Breast epithelium (tissue), 3 donors: ENCODE data around the gene LUC7L.

Experiments
- CTCF ChIP-seq, 3 donors: fragments of 450-650 bp; IDR thresholded peaks; one replicate each; pipeline ENCODE4 v1.5.1; 2016 to 2017; ENCODE audit warnings: antibody characterized with exemption in 3 of 3, mild to moderate bottlenecking in 3 of 3, moderate library complexity in 3 of 3
- POLR2A ChIP-seq: fragments of 450-650 bp; IDR thresholded peaks from one replicate; pipeline ENCODE4 v1.6.1; 2016; ENCODE audit warnings: antibody characterized with exemption, mild to moderate bottlenecking, moderate library complexity
- POLR2AphosphoS5 ChIP-seq, 3 donors: sonication (generic); formaldehyde crosslinking; IDR thresholded peaks; one replicate each; pipeline ENCODE4 v1.6.1; 2017; ENCODE audit warnings: antibody characterized with exemption in 3 of 3

GRCh38 chr16:152141-153128 is 76.8 kb downstream of the LUC7L start, which contains the start of gene HBZ:
- TF ChIP-seq POLR2AphosphoS5 (IDR thresholded peaks at IDR 0.05), result no peak
- no peak for TF ChIP-seq CTCF (IDR thresholded peaks at IDR 0.05)
- no peak for TF ChIP-seq POLR2A
